Prostate gland (tissue), 2 donors: Measurements from ENCODE around the gene KIF11. TPM values are rescaled to one million over a fixed set of nuclear protein-coding genes. Genes with fewer than 3 reads are reported as not detected.

Source experiments
- DNase-seq: peaks from one replicate; pipeline ENCODE4 v3.0.0-alpha.2; 2019; ENCODE audit warnings: low spot score
- H3K27ac ChIP-seq, 2 donors: fragments of 200-600 bp; sonication (generic); 2 replicates each; pipeline ENCODE4 v1.5.1; 2017 to 2019
- H3K27me3 ChIP-seq: fragments of 200-600 bp; sonication (generic); replicated peaks from 2 replicates; pipeline ENCODE4 v1.5.1; 2019; ENCODE audit not compliant: insufficient read depth
- H3K36me3 ChIP-seq, 2 donors: fragments of 200-600 bp; sonication (generic); 1 replicate in 1 of 2; 2 replicates in 1 of 2; pipeline versions ENCODE4 v1.5.1 to v1.8.1; 2017 to 2019
- H3K4me1 ChIP-seq: fragments of 200-600 bp; sonication (generic); replicated peaks from 2 replicates; pipeline ENCODE4 v1.5.1; 2019
- H3K4me3 ChIP-seq, 2 donors: fragments of 200-600 bp; sonication (generic); 2 replicates each; pipeline ENCODE4 v1.5.1; 2017 to 2019
- H3K9me3 ChIP-seq: fragments of 200-600 bp; sonication (generic); 2 replicates; pipeline ENCODE4 v1.5.1; 2017
- POLR2A ChIP-seq: fragments of 450-650 bp; IDR thresholded peaks from one replicate; pipeline ENCODE4 v1.6.1; 2016; ENCODE audit warnings: antibody characterized with exemption, mild to moderate bottlenecking
- POLR2AphosphoS5 ChIP-seq: sonication (generic); formaldehyde crosslinking; IDR thresholded peaks from one replicate; pipeline ENCODE4 v1.6.1; 2017; ENCODE audit warnings: antibody characterized with exemption
- WGBS: methylation state at CpG from one replicate; pipeline ENCODE4 v1.1.5; 2018; 5-methylcytosine and 5-hydroxymethylcytosine counted together
- intact Hi-C: fragments of 100-400 bp; cut with DNase I; formaldehyde crosslinking; loops from one replicate; pipeline ENCODE4 v1.14.2; 2022
- total RNA-seq, 2 donors: library from RNA; depleted of rRNA; stranded (reverse); fragments of >200 nt; gene quantifications; one replicate each; pipeline ENCODE4 v1.1.0, GENCODE V29; 2016
- TF ChIP-seq, protein P1 (sequence below), 4 experiments: fragments of 200-600 bp in 2 of 4; fragments of 450-650 bp in 2 of 4; sonication (generic) in 2 of 4; IDR thresholded peaks; 1 replicate in 3 of 4; 2 replicates in 1 of 4; pipeline ENCODE4 v1.5.1; 2016 to 2019; ENCODE audit warnings: antibody characterized with exemption in 4 of 4, mild to moderate bottlenecking in 2 of 4, moderate library complexity in 2 of 4

Gene KIF11
- total RNA-seq, 2 donors from 2014 or later = 3.0 to 5.5 TPM

GRCh38 chr10:92590623-92591549, 2.0 kb upstream of the KIF11 start:
- no peaks in the 10 kb centered on the region for H3K27me3 ChIP-seq
- WGBS = 31% methylated on average over 19 of the region's 19 CpGs
- no peaks in the 10 kb centered on the region for H3K36me3 ChIP-seq
- peak overlapping the region; percentile 85 to 90 for H3K27ac ChIP-seq
- peaks cover 7% of the 10 kb centered on the region for H3K4me1 ChIP-seq
- no peaks in the 10 kb centered on the region for H3K9me3 ChIP-seq
- TF ChIP-seq, protein P1, sequence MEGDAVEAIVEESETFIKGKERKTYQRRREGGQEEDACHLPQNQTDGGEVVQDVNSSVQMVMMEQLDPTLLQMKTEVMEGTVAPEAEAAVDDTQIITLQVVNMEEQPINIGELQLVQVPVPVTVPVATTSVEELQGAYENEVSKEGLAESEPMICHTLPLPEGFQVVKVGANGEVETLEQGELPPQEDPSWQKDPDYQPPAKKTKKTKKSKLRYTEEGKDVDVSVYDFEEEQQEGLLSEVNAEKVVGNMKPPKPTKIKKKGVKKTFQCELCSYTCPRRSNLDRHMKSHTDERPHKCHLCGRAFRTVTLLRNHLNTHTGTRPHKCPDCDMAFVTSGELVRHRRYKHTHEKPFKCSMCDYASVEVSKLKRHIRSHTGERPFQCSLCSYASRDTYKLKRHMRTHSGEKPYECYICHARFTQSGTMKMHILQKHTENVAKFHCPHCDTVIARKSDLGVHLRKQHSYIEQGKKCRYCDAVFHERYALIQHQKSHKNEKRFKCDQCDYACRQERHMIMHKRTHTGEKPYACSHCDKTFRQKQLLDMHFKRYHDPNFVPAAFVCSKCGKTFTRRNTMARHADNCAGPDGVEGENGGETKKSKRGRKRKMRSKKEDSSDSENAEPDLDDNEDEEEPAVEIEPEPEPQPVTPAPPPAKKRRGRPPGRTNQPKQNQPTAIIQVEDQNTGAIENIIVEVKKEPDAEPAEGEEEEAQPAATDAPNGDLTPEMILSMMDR (IDR thresholded peaks at IDR 0.05) = peak in 3 of 4 experiments; percentile 13 to 30 (median 21)
- no peak for TF ChIP-seq POLR2AphosphoS5
- intact Hi-C loops = loop anchor here (1.0 to 5.0 kb wide), 5 partner anchors 18 to 290 kb away; partner anchors contain the start of gene EXOC6
- peak overlapping the region; percentile 45 to 58 for H3K4me3 ChIP-seq
- DNase-seq = peak; percentile 39

DNA sequence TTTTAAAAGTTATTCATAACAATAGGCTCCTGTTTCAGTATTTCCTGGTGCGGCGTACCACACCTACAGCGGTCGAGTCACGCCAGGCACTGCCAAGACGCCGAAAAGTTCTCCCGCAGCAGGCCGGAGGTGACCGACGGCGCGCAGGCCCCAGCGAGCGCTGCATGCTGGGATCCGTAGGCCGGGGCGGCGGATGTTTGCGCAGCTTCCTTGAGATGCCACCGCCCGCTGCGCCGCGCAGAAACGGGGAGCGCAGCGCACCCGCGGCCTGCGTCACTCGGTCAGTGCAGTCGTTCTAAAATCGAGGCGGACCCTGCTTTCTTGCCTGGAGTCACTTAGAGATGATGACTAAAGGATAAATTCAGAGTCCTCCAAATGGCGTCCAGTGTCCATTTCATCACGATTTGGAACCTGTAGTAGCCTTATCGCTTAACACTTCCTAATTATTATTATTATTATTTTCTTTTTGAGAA, 1.3 kb upstream of the KIF11 start:
- Histone ChIP-seq H3K27ac (peak overlapping the region; percentile 85 to 90), H3K27me3 (no peaks in the 10 kb centered on the region), H3K9me3 (no peaks in the 10 kb centered on the region), H3K4me3 (peak overlapping the region; percentile 45 to 58), H3K36me3 (no peaks in the 10 kb centered on the region), H3K4me1 (peaks cover 7% of the 10 kb centered on the region)
- under 1% methylated on average over 38 of the region's 38 CpGs for WGBS
- peak; percentile 92 for DNase-seq
- intact Hi-C loops = loop anchor here (1.0 to 5.0 kb wide), 5 partner anchors 18 to 289 kb away; partner anchors contain the start of gene EXOC6
- TF ChIP-seq, protein P1 (IDR thresholded peaks at IDR 0.05) = peak in 1 of 4 experiments; percentile 31
- TF ChIP-seq POLR2A (peak; percentile 85), POLR2AphosphoS5 (peak; percentile 91)

GRCh38 chr10:92593619-92594588, 974 bp downstream of the KIF11 start:
- WGBS = 13% methylated on average over 9 of the region's 9 CpGs
- peaks cover 7% of the 10 kb centered on the region for H3K4me1 ChIP-seq
- no peaks in the 10 kb centered on the region for H3K36me3 ChIP-seq
- peak overlapping the region; percentile 45 to 58 for H3K4me3 ChIP-seq
- intact Hi-C loops = loop anchor here (5.0 kb wide), 3 partner anchors 98 to 253 kb away; partner anchors contain the start of gene EXOC6
- TF ChIP-seq, protein P1 (IDR thresholded peaks at IDR 0.05) = no peak
- TF ChIP-seq POLR2A (no peak), POLR2AphosphoS5 (no peak)
- H3K27ac ChIP-seq = peak overlapping the region in 1 of 2 donors; percentile 90
- no peaks in the 10 kb centered on the region for H3K9me3 ChIP-seq
- H3K27me3 ChIP-seq = no peaks in the 10 kb centered on the region
- no peak for DNase-seq

GRCh38 chr10:92595505-92595904, 2.6 kb downstream of the KIF11 start:
- no peak overlapping the region for H3K4me3 ChIP-seq
- H3K27me3 ChIP-seq = no peaks in the 10 kb centered on the region
- H3K9me3 ChIP-seq = no peaks in the 10 kb centered on the region
- WGBS = 91% methylated on average over 2 of the region's 2 CpGs
- H3K4me1 ChIP-seq = peaks cover 7% of the 10 kb centered on the region
- TF ChIP-seq, protein P1 (IDR thresholded peaks at IDR 0.05) = no peak
- TF ChIP-seq POLR2AphosphoS5 (no peak), POLR2A (no peak)
- H3K36me3 ChIP-seq = no peaks in the 10 kb centered on the region
- no peak for DNase-seq
- H3K27ac ChIP-seq = no peak overlapping the region
- intact Hi-C loops = no loop called here
